ENCODE measurements around the gene SEMA4F.

Gene SEMA4F

GRCh38 chr2:74706741-74707140 lies 52.7 kb downstream of the SEMA4F start:
- no peak for DNase-seq (ENCODE audit: low spot score)

GRCh38 chr2:74707837-74708236 lies 53.8 kb downstream of the SEMA4F start:
- no peak for DNase-seq (ENCODE audit: low spot score)

- no peak for DNase-seq (ENCODE audit: low spot score)
These were observed 54.2 kb downstream of the SEMA4F start for GRCh38 chr2:74708296-74708695.

GRCh38 chr2:74708883-74709282 lies 54.8 kb downstream of the SEMA4F start:
- no peak for DNase-seq (ENCODE audit: low spot score)

GRCh38 chr2:74712223-74713053 lies 58.4 kb downstream of the SEMA4F start:
- DNase-seq (ENCODE audit: low spot score): no peak

GRCh38 chr2:74714691-74715080 lies 60.6 kb downstream of the SEMA4F start:
- no peak for DNase-seq (ENCODE audit: low spot score)

- peak; percentile 60 for DNase-seq (ENCODE audit: low spot score)
These were observed 61.2 kb downstream of the SEMA4F start for GRCh38 chr2:74715081-74715791.

- no peak for DNase-seq (ENCODE audit: low spot score)
These were observed 61.8 kb downstream of the SEMA4F start for GRCh38 chr2:74715880-74716279.

- DNase-seq (ENCODE audit: low spot score): no peak
These were observed 65.0 kb downstream of the SEMA4F start for GRCh38 chr2:74719066-74719465.

GRCh38 chr2:74721316-74721715 lies 67.3 kb downstream of the SEMA4F start:
- no peak for DNase-seq (ENCODE audit: low spot score)

- DNase-seq (ENCODE audit: low spot score): no peak
These were observed 70.4 kb downstream of the SEMA4F start for GRCh38 chr2:74724496-74724895.

- no peak for DNase-seq (ENCODE audit: low spot score)
These were observed 71.2 kb downstream of the SEMA4F start for GRCh38 chr2:74725287-74725686.

GRCh38 chr2:74728842-74729241 lies 74.8 kb downstream of the SEMA4F start:
- DNase-seq (ENCODE audit: low spot score): no peak

GRCh38 chr2:74730530-74730929 lies 76.5 kb downstream of the SEMA4F start:
- no peak for DNase-seq (ENCODE audit: low spot score)

Measured in kidney capillary endothelial cell (primary cell).